GM23338 (cell line): ENCODE results near the gene LRP1B.

Source experiments
- CREB1 ChIP-seq: fragments of 250-450 bp; sonication (Bioruptor Pico); IDR thresholded peaks from 2 replicates; pipeline ENCODE4 v1.5.0; 2020; ENCODE audit warnings: low read depth, mild to moderate bottlenecking, moderate library complexity
- EZH2 ChIP-seq: fragments of 200-600 bp; sonication (generic); IDR thresholded peaks from one replicate; pipeline ENCODE4 v1.8.0; 2017; ENCODE audit warnings: antibody characterized with exemption, mild to moderate bottlenecking, low read depth; ENCODE audit not compliant: unreplicated experiment
- EZH2phosphoT487 ChIP-seq: fragments of 200-600 bp; sonication (generic); IDR thresholded peaks from one replicate; pipeline ENCODE4 v1.8.1; 2018; ENCODE audit warnings: antibody characterized with exemption; ENCODE audit not compliant: unreplicated experiment
- JUNB ChIP-seq: IDR thresholded peaks from one replicate; pipeline ENCODE4 v1.6.1; 2016; ENCODE audit warnings: antibody characterized with exemption; ENCODE audit not compliant: unreplicated experiment
- NANOG ChIP-seq: IDR thresholded peaks from 2 replicates; pipeline ENCODE4 v1.6.1; 2016; ENCODE audit warnings: antibody characterized with exemption, borderline replicate concordance
- POLR2AphosphoS5 ChIP-seq: IDR thresholded peaks from 2 replicates; pipeline ENCODE4 v1.6.1; 2016; ENCODE audit warnings: antibody characterized with exemption, low read depth
- ZNF331 ChIP-seq: fragments of 250-450 bp; sonication (Bioruptor Pico); IDR thresholded peaks from 2 replicates; pipeline ENCODE4 v1.5.0; 2020; ENCODE audit warnings: low read depth, mild to moderate bottlenecking, moderate library complexity
- TF ChIP-seq, protein P1 (sequence below), 2 experiments: fragments of 200-600 bp in 1 of 2; sonication (generic) in 1 of 2; conservative IDR thresholded peaks; 2 replicates each; pipeline versions ENCODE4 v1.5.1 to v1.6.1; 2016 to 2017; ENCODE audit warnings: antibody characterized with exemption in 2 of 2, low read depth in 2 of 2, mild to moderate bottlenecking in 2 of 2, moderate library complexity in 1 of 2
- TF ChIP-seq, protein P2 (sequence below): IDR thresholded peaks from one replicate; pipeline ENCODE4 v1.6.1; 2018; ENCODE audit warnings: antibody characterized with exemption; ENCODE audit not compliant: unreplicated experiment
- TF ChIP-seq, protein P3 (sequence below): IDR thresholded peaks from 2 replicates; pipeline ENCODE4 v1.6.1; 2016; ENCODE audit warnings: antibody characterized with exemption

DNA sequence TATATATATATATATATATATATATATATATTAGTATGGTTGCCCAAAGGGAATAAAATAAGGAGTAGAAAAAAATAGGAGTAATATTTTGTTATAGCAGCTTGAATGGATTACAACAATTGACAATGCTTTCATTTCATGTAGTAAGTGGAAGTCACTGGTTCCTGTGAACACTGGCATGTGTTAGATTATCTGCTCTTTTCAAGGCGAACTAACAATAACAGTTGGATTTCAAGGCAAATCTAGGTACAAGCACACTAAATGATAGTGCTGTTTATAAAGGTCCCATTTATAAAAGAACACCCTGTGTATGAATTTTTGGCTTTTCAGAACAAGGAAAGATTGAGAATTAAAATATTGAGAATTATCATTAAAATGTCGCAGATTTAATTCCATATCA, 1535.7 kb downstream of the LRP1B start:
- TF ChIP-seq, protein P1, sequence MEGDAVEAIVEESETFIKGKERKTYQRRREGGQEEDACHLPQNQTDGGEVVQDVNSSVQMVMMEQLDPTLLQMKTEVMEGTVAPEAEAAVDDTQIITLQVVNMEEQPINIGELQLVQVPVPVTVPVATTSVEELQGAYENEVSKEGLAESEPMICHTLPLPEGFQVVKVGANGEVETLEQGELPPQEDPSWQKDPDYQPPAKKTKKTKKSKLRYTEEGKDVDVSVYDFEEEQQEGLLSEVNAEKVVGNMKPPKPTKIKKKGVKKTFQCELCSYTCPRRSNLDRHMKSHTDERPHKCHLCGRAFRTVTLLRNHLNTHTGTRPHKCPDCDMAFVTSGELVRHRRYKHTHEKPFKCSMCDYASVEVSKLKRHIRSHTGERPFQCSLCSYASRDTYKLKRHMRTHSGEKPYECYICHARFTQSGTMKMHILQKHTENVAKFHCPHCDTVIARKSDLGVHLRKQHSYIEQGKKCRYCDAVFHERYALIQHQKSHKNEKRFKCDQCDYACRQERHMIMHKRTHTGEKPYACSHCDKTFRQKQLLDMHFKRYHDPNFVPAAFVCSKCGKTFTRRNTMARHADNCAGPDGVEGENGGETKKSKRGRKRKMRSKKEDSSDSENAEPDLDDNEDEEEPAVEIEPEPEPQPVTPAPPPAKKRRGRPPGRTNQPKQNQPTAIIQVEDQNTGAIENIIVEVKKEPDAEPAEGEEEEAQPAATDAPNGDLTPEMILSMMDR (conservative IDR thresholded peaks at IDR 0.05; ENCODE audit: low read depth in 2 of 2), result no peak
- TF ChIP-seq POLR2AphosphoS5 (no peak), CREB1 (CRISPR knock-in tag) (no peak), EZH2 (no peak), EZH2phosphoT487 (no peak), NANOG (no peak), JUNB (no peak), ZNF331 (no peak)
- TF ChIP-seq, protein P2, sequence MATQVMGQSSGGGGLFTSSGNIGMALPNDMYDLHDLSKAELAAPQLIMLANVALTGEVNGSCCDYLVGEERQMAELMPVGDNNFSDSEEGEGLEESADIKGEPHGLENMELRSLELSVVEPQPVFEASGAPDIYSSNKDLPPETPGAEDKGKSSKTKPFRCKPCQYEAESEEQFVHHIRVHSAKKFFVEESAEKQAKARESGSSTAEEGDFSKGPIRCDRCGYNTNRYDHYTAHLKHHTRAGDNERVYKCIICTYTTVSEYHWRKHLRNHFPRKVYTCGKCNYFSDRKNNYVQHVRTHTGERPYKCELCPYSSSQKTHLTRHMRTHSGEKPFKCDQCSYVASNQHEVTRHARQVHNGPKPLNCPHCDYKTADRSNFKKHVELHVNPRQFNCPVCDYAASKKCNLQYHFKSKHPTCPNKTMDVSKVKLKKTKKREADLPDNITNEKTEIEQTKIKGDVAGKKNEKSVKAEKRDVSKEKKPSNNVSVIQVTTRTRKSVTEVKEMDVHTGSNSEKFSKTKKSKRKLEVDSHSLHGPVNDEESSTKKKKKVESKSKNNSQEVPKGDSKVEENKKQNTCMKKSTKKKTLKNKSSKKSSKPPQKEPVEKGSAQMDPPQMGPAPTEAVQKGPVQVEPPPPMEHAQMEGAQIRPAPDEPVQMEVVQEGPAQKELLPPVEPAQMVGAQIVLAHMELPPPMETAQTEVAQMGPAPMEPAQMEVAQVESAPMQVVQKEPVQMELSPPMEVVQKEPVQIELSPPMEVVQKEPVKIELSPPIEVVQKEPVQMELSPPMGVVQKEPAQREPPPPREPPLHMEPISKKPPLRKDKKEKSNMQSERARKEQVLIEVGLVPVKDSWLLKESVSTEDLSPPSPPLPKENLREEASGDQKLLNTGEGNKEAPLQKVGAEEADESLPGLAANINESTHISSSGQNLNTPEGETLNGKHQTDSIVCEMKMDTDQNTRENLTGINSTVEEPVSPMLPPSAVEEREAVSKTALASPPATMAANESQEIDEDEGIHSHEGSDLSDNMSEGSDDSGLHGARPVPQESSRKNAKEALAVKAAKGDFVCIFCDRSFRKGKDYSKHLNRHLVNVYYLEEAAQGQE, result no peak
- TF ChIP-seq, protein P3, sequence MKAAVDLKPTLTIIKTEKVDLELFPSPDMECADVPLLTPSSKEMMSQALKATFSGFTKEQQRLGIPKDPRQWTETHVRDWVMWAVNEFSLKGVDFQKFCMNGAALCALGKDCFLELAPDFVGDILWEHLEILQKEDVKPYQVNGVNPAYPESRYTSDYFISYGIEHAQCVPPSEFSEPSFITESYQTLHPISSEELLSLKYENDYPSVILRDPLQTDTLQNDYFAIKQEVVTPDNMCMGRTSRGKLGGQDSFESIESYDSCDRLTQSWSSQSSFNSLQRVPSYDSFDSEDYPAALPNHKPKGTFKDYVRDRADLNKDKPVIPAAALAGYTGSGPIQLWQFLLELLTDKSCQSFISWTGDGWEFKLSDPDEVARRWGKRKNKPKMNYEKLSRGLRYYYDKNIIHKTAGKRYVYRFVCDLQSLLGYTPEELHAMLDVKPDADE, result no peak
